Fibroblast of skin of right biceps (primary cell): ENCODE measurements around the gene IRX4.

Experiments used
- DNase-seq: peaks from one replicate; pipeline ENCODE4 v3.0.0-alpha.2; 2013

Gene IRX4

GRCh38 chr5:1889321-1890065 is 6.8 kb upstream of the IRX4 start:
- no peak for DNase-seq

GRCh38 chr5:1888541-1889251 is 6.0 kb upstream of the IRX4 start:
- DNase-seq, result no peak

GRCh38 chr5:1887588-1888360 is 5.0 kb upstream of the IRX4 start:
- no peak for DNase-seq

- DNase-seq, result no peak
These were observed 4.3 kb upstream of the IRX4 start for GRCh38 chr5:1886846-1887587.

- DNase-seq, result no peak
These were observed 3.4 kb upstream of the IRX4 start for GRCh38 chr5:1885868-1886845.

DNA sequence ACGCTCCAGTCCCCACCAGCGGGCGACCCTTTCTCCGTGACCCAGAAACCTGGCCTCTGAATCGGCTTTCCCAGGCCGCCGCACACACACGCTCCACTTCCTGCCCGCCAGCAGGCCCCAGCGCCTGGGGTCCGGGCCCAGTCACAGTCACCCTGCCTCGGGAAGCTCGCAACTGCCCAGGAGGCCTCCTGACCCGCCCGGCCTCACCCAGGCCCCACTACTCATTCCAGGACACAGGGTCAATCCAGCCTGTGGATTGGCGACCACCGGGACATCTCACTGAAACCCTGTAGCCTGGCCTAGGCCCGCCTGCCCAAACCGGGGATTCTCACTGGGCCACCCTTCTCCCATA is 2.7 kb upstream of the IRX4 start:
- DNase-seq, result no peak

DNA sequence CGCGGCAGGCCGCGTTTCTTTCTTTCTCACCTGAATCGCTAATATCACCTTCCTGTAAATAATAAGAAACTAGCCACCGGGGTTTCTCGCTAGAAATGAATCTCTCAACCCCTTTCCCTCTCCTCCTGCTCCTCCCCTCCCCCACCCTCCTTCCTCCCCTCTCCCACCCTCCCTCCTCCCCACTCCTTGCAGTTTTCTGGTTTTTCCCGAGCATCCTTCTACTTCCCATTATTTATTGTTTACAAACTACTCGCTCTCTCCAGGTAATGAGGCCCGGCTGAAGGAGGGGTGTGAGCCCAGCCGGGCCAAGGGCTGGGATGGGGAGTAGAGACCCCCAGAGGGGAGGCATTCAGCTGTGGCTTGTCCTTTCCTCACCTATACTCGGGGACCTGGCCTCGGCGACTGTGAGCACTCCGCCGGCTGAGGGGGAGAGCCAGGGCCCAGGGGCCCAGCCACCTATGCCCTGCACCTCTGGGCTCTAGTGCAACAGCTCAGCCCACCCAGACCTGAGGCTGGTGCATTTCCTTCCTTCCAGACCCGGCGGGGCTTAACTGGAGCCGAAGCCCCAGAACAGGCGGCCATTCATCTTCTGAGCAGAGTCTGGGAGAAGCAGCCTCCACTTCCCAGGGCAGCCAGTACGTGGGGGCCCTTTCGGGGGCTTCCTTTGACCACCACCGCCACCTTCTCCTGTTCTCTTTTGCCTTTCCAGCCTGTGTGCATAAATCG is 2.1 kb upstream of the IRX4 start:
- DNase-seq, result no peak

GRCh38 chr5:1883925-1884677 is 1.4 kb upstream of the IRX4 start:
- DNase-seq, result no peak

DNA sequence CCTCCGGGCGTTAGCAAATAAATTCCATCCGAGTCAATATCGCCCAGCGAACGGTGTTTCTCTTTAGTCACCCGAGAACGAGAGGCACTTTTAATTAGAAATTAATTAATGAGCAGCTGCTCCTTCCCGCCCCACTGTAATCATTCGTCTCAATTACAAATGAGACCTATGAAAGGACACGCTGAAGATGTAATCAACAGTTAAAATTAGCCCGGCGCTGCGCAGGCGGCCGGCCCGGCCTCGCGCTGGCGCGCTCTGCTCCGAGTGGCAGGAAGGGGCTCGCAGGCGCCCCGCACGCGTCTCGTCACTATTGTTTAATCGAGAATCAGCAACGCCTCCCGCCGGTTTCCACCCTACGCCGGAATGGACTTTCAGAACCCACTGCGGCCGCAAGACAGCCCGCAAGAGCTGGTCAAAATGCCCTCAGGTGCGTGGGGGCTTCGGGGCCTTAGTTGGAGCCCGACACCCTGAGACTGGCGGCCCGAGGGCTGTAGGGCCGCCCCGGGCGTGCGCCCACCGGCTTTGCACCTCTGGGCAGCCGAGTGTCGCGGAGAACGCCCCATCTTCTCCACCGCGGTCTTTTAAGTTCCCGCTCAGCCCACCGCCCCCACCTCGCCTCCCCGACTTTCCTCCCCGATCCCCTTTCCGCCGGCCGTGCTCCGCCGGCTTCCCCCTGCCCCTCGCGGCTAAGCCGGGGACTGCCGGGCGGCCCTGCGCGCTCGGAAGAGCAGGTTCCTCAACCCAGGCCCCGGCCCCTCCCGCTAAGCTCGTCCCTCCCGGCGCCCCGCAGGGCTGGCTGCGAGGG is 597 bp upstream of the IRX4 start:
- no peak for DNase-seq

GRCh38 chr5:1881731-1882336 is 891 bp downstream of the IRX4 start:
- DNase-seq, result no peak

GRCh38 chr5:1881098-1881572 is 1.6 kb downstream of the IRX4 start:
- DNase-seq, result peak; percentile 57

GRCh38 chr5:1880377-1881025 is 2.2 kb downstream of the IRX4 start:
- DNase-seq, result no peak

GRCh38 chr5:1879292-1880263 is 3.1 kb downstream of the IRX4 start:
- no peak for DNase-seq

GRCh38 chr5:1878050-1878849 is 4.5 kb downstream of the IRX4 start:
- no peak for DNase-seq

GRCh38 chr5:1877103-1878049 is 5.3 kb downstream of the IRX4 start:
- no peak for DNase-seq
